ENCODE data around the gene PTPRJ.

PTPRJ gene

DNA sequence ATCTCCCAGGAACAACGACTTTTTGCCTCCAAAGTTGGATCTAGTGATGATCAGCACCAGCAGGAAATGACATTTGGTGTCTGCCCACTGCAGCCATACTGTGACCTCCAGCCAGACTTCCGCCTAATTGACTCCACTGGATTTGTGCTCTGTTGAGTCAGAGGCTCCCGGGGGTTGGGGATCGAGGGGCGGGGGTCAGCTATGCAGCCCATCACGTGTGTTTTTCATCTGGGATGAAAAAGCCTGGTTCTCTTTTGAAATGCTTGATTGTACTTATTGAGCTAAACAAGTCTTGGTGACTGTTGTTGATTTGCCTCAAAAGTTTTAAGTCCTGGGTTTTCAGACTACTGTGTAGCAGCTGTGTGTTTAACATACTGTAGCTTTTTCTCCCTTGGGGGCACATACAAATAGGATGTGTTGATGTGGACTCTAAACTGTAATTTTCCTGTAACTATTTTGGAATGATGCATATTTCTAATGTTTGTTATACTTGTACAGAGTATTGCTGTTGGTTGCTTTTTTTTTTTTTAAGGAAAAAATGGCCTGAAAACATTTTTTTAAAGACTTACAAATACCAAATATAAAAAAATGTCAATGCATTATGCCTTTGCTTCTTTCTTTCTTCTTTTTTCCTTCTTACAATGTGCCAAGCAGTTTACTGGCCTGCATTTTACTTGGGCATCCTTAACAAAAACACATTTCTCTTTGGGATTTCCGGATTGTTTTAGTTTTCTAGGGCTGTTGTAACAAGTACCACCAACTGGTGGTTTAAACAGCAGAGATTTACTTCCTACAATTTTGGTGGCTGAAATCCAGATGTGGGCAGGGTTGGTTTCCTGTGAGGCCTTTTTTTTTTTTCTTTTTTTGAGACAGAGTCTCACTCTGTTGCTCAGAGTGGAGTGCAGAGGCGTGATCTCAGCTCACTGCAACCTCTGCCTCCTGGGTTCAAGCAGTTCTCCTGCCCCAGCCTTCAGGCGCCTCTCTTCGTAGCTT is 190.2 kb downstream of the PTPRJ start:
- Histone ChIP-seq H3K4me3 (ENCODE audit: low read length, poor library complexity, severe bottlenecking) (no peak overlapping the region), H4K20me1 (ENCODE audit: insufficient read depth, low read length, poor library complexity, severe bottlenecking) (no peaks in the 10 kb centered on the region), H3K36me3 (ENCODE audit: insufficient read depth, low read length) (no peaks in the 10 kb centered on the region), H3K4me2 (ENCODE audit: low read depth, low read length, poor library complexity, severe bottlenecking) (no peak overlapping the region), H3K9ac (ENCODE audit: low read depth, low read length, poor library complexity, severe bottlenecking) (no peak overlapping the region), H3K9me3 (ENCODE audit: insufficient read depth, low read depth, low read length) (no peaks in the 10 kb centered on the region), H3F3A (ENCODE audit: low read depth) (no peaks in the 10 kb centered on the region), H2AFZ (ENCODE audit: low read length) (no peak overlapping the region), H3K4me1 (ENCODE audit: insufficient read depth, low read length, poor library complexity, severe bottlenecking) (no peaks in the 10 kb centered on the region), H3K79me2 (ENCODE audit: insufficient read depth, low read length) (no peaks in the 10 kb centered on the region), H3K27me3 (ENCODE audit: insufficient read depth, low read length, poor library complexity, severe bottlenecking) (no peaks in the 10 kb centered on the region), H3K9me2 (replicated peaks; ENCODE audit: low read depth, low read length) (no peaks in the 10 kb centered on the region)
- no peak for TF ChIP-seq EZH2phosphoT487 (IDR thresholded peaks at IDR 0.05; ENCODE audit: borderline replicate concordance)
- TF ChIP-seq, protein P1, sequence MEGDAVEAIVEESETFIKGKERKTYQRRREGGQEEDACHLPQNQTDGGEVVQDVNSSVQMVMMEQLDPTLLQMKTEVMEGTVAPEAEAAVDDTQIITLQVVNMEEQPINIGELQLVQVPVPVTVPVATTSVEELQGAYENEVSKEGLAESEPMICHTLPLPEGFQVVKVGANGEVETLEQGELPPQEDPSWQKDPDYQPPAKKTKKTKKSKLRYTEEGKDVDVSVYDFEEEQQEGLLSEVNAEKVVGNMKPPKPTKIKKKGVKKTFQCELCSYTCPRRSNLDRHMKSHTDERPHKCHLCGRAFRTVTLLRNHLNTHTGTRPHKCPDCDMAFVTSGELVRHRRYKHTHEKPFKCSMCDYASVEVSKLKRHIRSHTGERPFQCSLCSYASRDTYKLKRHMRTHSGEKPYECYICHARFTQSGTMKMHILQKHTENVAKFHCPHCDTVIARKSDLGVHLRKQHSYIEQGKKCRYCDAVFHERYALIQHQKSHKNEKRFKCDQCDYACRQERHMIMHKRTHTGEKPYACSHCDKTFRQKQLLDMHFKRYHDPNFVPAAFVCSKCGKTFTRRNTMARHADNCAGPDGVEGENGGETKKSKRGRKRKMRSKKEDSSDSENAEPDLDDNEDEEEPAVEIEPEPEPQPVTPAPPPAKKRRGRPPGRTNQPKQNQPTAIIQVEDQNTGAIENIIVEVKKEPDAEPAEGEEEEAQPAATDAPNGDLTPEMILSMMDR (conservative IDR thresholded peaks at IDR 0.05; ENCODE audit: low read length): no peak

DNA sequence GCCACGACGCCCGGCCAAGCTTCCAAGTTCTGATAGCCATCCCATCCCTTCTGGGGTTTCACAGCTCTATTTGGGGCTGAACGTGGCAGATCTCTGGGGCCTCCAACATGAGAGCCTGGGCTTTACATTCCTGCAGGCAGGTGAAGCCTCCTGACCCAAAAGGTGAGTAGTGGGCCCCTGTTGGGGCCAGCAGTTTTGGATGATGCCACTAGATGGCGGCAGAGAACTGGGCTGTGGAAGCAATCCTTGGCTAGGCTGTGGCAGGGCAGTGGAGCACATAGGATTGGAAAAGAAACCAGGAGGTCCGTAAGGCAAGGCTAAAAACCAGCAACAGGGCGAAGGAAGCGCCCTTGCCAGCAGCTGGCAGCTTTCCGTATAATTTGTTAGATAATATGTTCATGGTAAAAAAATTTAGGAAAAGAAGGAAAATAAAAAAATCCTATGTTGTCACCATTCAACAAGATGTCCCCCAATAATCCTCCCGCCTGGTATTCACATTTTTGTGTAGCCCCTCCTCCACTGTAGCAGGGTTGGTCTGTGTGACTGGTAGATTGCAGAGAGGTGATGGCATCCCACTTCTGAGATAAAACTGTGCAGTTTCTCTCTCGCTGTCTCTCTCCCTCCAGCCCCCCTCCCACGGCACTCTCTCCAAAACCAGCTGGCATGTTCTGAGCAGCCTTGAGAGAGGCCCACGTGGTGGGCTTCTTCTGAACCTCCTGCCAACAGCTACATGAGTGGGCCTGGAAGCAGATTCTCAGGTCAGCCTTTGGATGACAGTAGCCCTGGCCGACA is 192.7 kb downstream of the PTPRJ start:
- no peaks in the 10 kb centered on the region for H3K9me2 ChIP-seq (replicated peaks; ENCODE audit: low read depth, low read length)
- no peaks in the 10 kb centered on the region for H4K20me1 ChIP-seq (ENCODE audit: insufficient read depth, low read length, poor library complexity, severe bottlenecking)
- no peaks in the 10 kb centered on the region for H3K79me2 ChIP-seq (ENCODE audit: insufficient read depth, low read length)
- no peaks in the 10 kb centered on the region for H3K9me3 ChIP-seq (ENCODE audit: insufficient read depth, low read depth, low read length)
- H3K4me1 ChIP-seq (ENCODE audit: insufficient read depth, low read length, poor library complexity, severe bottlenecking): no peaks in the 10 kb centered on the region
- no peak overlapping the region for H3K9ac ChIP-seq (ENCODE audit: low read depth, low read length, poor library complexity, severe bottlenecking)
- no peak for TF ChIP-seq EZH2phosphoT487 (IDR thresholded peaks at IDR 0.05; ENCODE audit: borderline replicate concordance)
- TF ChIP-seq, protein P1 (conservative IDR thresholded peaks at IDR 0.05; ENCODE audit: low read length): peak; percentile 95
- H3K4me2 ChIP-seq (ENCODE audit: low read depth, low read length, poor library complexity, severe bottlenecking): no peak overlapping the region
- peak overlapping the region; percentile 20 for H2AFZ ChIP-seq (ENCODE audit: low read length)
- H3K36me3 ChIP-seq (ENCODE audit: insufficient read depth, low read length): no peaks in the 10 kb centered on the region
- no peak overlapping the region for H3K4me3 ChIP-seq (ENCODE audit: low read length, poor library complexity, severe bottlenecking)
- no peaks in the 10 kb centered on the region for H3F3A ChIP-seq (ENCODE audit: low read depth)
- no peaks in the 10 kb centered on the region for H3K27me3 ChIP-seq (ENCODE audit: insufficient read depth, low read length, poor library complexity, severe bottlenecking)

DNA sequence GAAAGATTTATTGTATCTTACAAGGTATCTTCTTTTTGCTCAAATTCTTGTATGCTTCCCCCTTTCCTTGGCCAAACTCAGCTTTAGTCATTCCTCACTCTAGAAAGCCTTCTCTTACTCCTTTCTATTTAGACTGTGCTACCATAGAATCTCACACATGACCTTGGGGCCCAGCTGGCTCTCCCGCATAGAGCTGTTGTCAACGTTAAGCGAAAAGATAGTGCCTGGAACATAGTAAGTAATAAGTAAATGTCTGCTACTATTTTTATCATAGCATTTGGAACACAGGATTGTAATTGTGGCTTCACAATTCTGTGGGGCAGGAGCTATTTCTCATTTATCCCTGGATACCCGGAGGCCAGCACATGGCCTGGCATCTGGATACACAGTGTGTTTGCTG is 197.3 kb downstream of the PTPRJ start:
- Histone ChIP-seq H3K9ac (ENCODE audit: low read depth, low read length, poor library complexity, severe bottlenecking) (no peak overlapping the region), H3K4me3 (ENCODE audit: low read length, poor library complexity, severe bottlenecking) (no peak overlapping the region), H3F3A (ENCODE audit: low read depth) (no peaks in the 10 kb centered on the region), H3K9me2 (replicated peaks; ENCODE audit: low read depth, low read length) (no peaks in the 10 kb centered on the region), H4K20me1 (ENCODE audit: insufficient read depth, low read length, poor library complexity, severe bottlenecking) (no peaks in the 10 kb centered on the region), H3K4me1 (ENCODE audit: insufficient read depth, low read length, poor library complexity, severe bottlenecking) (no peaks in the 10 kb centered on the region), H3K27me3 (ENCODE audit: insufficient read depth, low read length, poor library complexity, severe bottlenecking) (no peaks in the 10 kb centered on the region), H2AFZ (ENCODE audit: low read length) (no peak overlapping the region), H3K9me3 (ENCODE audit: insufficient read depth, low read depth, low read length) (no peaks in the 10 kb centered on the region), H3K79me2 (ENCODE audit: insufficient read depth, low read length) (no peaks in the 10 kb centered on the region), H3K4me2 (ENCODE audit: low read depth, low read length, poor library complexity, severe bottlenecking) (no peak overlapping the region), H3K36me3 (ENCODE audit: insufficient read depth, low read length) (no peaks in the 10 kb centered on the region)
- no peak for TF ChIP-seq EZH2phosphoT487 (IDR thresholded peaks at IDR 0.05; ENCODE audit: borderline replicate concordance)
- TF ChIP-seq, protein P1 (conservative IDR thresholded peaks at IDR 0.05; ENCODE audit: low read length): no peak

All from Loucy (cell line).